HG02885 (cell line): Measurements from ENCODE around the gene EIF2S1.
"Not testable (repeated sequence)": the region's sequence is repeated elsewhere in the genome, so short reads cannot be mapped to it uniquely, and the experiment has no call there.

Experiments
- ATAC-seq: cut with Tn5 transposase; IDR thresholded peaks from one replicate; pipeline ENCODE4 v1.9.1; 2021; ENCODE audit warnings: mild to moderate bottlenecking; ENCODE audit not compliant: unreplicated experiment, poor library complexity

The EIF2S1 gene

GRCh38 chr14:67371247-67372148 is 11.4 kb downstream of the EIF2S1 start:
- no peak for ATAC-seq

- ATAC-seq, result no peak
These were observed 12.7 kb downstream of the EIF2S1 start for GRCh38 chr14:67372833-67373232.

GRCh38 chr14:67373347-67373746 is 13.2 kb downstream of the EIF2S1 start:
- ATAC-seq, result no peak

- peak; percentile 43 for ATAC-seq
These were observed 17.8 kb downstream of the EIF2S1 start for GRCh38 chr14:67377916-67378315.

- no peak for ATAC-seq
These were observed 25.0 kb downstream of the EIF2S1 start for GRCh38 chr14:67385120-67385519.

GRCh38 chr14:67385618-67386017 is 25.5 kb downstream of the EIF2S1 start:
- ATAC-seq, result no peak

GRCh38 chr14:67387195-67387594 is 27.1 kb downstream of the EIF2S1 start:
- ATAC-seq, result no peak

- ATAC-seq, result no peak
These were observed 29.1 kb downstream of the EIF2S1 start for GRCh38 chr14:67389275-67389674.

- no peak for ATAC-seq
These were observed 29.8 kb downstream of the EIF2S1 start for GRCh38 chr14:67389811-67390534.

GRCh38 chr14:67391268-67391667 is 31.1 kb downstream of the EIF2S1 start:
- no peak for ATAC-seq

GRCh38 chr14:67392123-67392522 is 32.0 kb downstream of the EIF2S1 start:
- no peak for ATAC-seq

GRCh38 chr14:67392800-67393199 is 32.7 kb downstream of the EIF2S1 start:
- ATAC-seq, result no peak

- no peak for ATAC-seq
These were observed 33.6 kb downstream of the EIF2S1 start for GRCh38 chr14:67393689-67394088.

GRCh38 chr14:67395086-67395875 is 35.2 kb downstream of the EIF2S1 start:
- ATAC-seq, result no peak

- ATAC-seq, result no peak
These were observed 35.7 kb downstream of the EIF2S1 start for GRCh38 chr14:67395876-67396189.

GRCh38 chr14:67396381-67396970 is 36.3 kb downstream of the EIF2S1 start:
- no peak for ATAC-seq

- no peak for ATAC-seq
These were observed 37.4 kb downstream of the EIF2S1 start for GRCh38 chr14:67397536-67397935.

- no peak for ATAC-seq
These were observed 40.3 kb downstream of the EIF2S1 start for GRCh38 chr14:67400434-67400833.

GRCh38 chr14:67405771-67406170 is 45.6 kb downstream of the EIF2S1 start:
- ATAC-seq, result no peak

GRCh38 chr14:67408122-67408801 is 48.1 kb downstream of the EIF2S1 start:
- ATAC-seq, result not testable (repeated sequence)
